Measurements from ENCODE around the gene LRRC18.
A peak's percentile ranks its signal among the peaks of the same experiment; 100 is the strongest.

Gene LRRC18

GRCh38 chr10:48946332-48946731, 6.7 kb upstream of the LRRC18 start:
- DNase-seq (ENCODE audit: low spot score) = no peak

DNA sequence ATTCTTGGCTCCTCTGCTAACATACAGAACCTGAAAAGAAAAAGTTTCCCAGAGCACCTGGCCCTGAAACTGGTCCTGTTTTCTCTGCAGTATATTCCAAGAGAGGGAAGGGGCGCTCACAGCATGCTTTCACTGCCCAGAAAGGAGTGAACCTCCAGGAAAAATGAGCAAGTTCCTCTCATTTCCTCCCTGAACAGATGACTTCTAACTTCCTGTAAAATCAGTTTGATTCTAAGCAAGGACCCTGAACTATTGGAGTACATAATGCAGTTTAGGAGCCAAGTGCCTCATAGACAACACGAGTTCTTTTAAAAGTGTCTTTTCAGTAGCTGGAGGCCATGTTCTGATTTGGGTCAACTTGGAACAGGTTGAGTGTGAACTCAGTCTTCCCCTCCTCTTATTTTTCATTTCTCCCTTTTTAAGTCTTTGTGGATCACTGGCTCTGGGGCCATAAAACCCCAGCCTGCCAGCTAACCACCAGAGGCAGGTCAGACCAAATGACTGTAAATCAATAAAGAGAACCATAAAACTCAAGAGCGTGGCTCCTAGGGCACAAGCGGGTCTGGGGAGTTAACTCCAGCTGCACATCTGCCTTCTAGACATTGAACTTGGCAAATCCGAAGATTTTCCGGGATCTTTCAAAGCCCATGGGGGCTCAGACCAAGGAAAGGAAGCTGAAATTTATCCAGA, 5.9 kb upstream of the LRRC18 start:
- DNase-seq (ENCODE audit: low spot score) = peak; percentile 45

DNA sequence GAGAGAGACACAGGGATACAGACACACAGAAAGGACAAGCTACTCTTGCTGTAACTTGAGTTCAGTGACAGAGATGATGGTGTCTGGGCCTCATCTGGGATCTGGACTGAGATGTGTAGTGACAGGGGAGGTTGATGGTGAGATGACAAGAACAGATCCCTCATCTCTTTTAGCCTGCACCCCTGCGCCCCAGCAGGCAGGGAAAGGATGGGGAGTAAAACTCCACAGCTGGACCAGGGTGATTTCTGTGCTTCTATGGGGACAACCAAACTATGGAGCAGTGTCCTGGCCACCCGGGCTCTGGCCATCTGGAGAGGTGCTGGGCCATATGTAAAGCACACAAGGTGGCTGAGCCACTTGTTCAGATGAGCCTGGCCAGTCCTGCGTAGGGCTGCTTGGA, 4.5 kb upstream of the LRRC18 start:
- DNase-seq (ENCODE audit: low spot score) = no peak

GRCh38 chr10:48943096-48943495, 3.5 kb upstream of the LRRC18 start:
- no peak for DNase-seq (ENCODE audit: low spot score)

DNA sequence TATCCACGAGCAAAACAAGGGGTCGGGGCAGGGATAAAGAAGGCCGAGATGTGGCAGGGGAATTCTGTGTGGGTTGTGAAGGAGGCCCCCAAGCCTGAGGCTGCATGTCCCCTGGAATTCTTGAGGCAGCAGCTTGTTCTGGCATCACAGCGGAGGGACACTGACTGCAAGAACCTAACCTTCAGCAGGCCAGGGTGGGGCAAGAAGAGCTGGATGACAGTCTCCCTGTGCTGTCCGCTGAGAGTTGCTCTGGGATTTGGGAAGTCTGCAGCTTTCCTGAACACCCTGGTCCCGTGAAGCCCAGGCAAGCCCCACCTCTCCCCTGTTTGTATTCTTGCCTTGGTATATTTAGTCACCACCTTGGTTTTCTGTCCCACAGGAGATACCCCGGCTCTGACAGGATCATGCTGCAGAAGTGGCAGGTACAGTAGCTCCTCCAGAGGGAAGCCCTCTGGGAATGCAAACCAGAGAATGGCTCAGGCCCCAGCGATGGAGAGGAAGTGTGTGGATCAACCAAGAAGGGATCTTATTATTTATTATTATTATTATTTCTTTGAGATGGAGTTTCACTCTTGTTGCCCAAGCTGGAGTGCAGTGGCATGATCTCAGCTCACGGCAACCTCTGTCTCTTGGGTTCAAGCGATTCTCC, 1.9 kb upstream of the LRRC18 start:
- no peak for DNase-seq (ENCODE audit: low spot score)

GRCh38 chr10:48940958-48941357, 1.3 kb upstream of the LRRC18 start:
- DNase-seq (ENCODE audit: low spot score) = no peak

GRCh38 chr10:48940372-48940771, 732 bp upstream of the LRRC18 start:
- DNase-seq (ENCODE audit: low spot score) = no peak

DNA sequence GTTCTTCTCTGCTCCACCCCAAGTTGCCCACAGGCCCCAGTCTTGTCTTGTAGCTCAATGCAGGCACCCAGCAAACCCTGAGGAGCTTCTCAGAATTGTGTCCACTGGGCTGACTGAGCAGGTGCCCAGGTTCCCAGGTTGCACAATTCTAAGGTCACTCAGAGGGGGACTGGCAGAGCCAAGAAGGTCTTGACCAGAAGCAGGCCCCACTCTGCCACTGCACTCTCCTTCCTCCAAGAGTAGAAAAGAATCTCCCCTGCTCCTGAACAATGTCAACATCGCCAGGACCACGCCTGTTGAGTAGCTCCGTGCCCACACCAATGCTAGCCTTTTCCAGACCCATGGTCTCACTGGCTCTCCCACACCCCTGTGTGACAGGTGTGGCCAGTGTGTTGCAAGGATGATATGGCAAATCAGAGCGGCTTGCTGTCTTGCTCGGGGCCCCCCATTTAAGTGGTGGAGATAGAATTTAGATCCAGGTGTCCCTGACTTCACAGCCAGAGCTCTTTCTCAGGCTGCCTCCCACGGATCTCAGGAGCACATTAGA, 577 bp downstream of the LRRC18 start:
- DNase-seq (ENCODE audit: low spot score) = no peak

GRCh38 chr10:48938281-48938680, 1.4 kb downstream of the LRRC18 start:
- no peak for DNase-seq (ENCODE audit: low spot score)

DNA sequence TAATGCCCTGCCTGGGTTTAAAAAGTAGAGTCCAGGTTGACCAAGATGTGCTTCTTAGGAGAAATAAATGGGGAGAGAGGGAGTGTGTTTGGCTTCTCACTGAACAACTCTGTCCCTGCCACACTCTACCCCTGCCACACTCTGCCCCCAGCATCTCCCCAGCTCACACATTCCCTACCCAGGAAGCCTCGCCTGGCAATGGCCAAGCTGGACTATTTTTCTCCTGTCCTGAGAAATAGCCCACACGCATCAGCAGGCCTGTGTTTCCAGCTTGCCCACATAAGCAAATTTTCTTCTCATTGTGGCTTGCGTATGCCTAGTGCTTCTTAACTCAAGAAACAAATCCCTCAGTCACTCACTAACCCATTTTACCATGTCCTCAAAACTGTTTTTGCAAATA, 1.8 kb downstream of the LRRC18 start:
- DNase-seq (ENCODE audit: low spot score) = no peak

- no peak for DNase-seq (ENCODE audit: low spot score)
These were observed 4.1 kb downstream of the LRRC18 start for GRCh38 chr10:48935577-48935976.

GRCh38 chr10:48934672-48935501, 4.8 kb downstream of the LRRC18 start:
- no peak for DNase-seq (ENCODE audit: low spot score)

DNA sequence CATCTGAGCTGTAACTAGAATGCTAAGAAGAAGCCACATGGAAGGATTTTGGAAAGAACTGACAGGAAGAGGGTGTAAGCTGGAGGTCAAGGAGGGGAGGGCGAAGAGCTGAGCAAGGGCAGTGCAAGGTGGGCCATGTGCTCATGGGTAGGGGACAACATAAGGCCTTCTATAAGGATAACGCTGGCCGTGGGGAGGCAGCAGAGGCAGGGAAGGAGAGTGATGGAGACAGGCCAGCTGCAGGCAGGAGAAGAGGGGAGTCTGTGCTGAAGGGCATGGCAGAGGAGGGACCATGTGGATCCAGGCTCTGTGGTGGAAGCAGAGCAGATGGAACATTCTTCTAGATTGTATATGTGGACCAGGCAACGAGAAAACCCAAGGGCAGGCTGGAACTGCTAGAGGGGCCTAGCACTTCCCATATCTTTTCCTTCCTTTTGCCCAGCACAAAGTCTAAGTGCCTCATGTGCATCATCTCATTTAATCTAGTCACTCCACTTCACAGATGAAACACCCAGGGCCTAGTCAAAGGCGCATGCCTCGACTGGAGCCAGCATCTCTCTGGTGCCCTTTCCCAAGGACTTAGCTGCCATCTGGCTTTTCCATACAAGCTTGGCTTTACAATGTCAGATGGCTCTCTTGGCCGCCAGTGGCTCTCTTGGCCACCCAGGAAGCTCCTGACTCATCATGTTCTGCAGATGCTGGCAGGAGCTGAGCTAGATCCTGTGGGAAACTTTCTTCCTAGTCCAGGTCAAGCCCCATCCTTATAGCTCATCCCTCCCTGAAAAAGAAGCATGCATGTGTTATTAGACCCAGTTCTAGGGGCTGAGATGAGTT, 6.6 kb downstream of the LRRC18 start:
- DNase-seq (ENCODE audit: low spot score) = no peak

DNA sequence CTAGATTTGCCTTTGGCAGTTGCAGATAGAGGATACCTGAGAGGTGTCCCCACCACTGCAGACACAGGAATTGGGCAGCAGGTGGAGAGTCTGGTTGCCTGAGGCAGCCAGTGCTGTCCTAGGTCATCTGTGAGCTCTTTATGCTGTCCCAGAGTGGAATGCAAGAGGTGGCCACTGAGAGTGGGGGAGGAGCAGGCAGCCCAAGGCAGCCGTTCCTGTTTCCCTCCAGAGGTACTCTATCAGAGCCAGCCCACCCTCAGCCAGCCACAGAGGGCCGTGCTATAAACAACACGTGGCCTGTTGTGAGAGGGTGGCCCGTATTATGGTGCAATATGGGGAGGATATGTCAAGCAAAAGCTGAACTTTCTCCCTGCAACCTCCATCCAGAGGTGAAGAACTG, 8.5 kb downstream of the LRRC18 start:
- no peak for DNase-seq (ENCODE audit: low spot score)

DNA sequence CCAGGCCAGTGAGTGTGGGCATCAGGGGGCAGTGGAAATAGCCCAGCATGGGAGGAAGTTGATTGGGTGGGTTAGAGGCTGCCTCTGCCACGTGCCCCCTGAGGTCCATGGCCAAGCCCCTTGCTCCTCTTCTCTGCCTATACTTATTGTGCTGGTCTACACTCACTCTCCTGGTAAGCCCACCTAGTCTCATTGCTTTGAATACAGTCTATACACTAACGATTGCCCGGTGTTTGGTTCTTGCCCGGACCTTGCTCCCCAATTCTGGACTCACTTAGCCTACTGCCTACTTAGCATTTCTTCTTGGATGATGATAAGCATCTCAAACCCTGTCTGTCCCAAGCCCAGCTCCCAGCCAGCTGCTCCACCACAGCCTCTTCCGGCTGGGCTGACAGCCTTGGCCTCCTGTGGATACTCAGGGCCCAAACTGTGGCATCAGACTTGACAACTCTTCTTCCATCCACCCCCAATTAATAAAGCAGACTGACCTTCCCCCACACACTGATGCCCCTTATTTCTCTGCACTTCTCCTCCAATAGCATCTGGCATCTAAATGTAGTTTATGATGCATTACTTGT, 10.1 kb downstream of the LRRC18 start:
- no peak for DNase-seq (ENCODE audit: low spot score)

- no peak for DNase-seq (ENCODE audit: low spot score)
These were observed 12.7 kb downstream of the LRRC18 start for GRCh38 chr10:48926764-48927540.

DNA sequence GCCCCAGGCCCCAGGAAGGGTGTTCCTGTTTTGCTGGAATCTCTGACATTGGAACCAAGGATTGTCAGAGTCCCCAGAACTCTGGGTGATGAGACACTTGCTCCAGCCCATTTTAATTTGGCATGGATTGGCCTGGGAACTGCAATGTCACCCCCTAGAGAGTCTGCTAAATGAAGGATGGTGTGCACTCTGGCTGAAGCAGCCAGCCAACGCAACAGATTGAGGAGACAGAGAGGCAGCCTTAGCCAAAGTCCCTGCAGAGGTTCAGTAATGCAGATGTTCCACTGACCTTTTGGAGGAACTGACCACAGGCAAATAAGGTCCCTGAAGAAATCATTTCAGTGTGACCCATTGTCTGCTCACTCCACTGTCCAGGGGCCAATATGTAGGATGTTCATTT, 13.4 kb downstream of the LRRC18 start:
- no peak for DNase-seq (ENCODE audit: low spot score)

DNA sequence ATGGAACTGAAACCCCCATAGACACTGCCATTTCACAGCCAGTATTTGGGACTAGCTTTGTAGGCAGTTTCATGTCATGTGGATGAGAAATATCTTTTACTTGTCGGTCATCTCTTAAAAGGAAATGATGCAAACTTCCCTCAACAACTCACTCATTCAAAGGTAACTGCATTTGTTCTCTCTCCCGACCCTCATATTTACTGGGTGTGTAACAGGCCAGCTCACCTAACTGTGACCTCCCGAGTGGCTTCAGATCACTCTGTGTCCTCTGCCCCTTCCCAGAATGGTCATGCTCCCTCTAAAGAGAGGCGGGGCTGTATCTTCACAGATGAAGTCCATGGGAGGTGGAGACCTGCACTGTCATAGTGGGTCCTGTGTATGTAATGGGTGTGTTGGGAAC, 14.7 kb downstream of the LRRC18 start:
- no peak for DNase-seq (ENCODE audit: low spot score)

DNA sequence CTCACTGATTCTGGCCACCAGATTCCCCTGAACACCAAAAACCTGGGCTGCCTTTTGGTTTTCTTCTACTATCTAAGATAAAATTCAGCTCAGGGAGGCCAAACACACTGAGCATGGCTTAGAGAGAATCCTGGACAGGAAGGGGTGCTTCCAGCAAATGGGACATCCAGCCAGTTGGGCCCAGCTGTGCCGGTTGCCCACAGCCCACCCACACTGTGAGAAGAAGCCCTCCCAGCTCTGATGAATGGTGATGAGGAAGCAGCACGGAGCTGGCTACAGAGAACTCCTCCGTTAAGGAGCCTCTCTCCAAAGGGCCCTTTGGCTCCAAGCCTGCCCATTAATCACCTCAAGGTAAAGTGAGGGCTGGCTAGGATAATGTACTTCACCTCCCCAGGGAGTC, 15.9 kb downstream of the LRRC18 start:
- DNase-seq (ENCODE audit: low spot score) = no peak

DNA sequence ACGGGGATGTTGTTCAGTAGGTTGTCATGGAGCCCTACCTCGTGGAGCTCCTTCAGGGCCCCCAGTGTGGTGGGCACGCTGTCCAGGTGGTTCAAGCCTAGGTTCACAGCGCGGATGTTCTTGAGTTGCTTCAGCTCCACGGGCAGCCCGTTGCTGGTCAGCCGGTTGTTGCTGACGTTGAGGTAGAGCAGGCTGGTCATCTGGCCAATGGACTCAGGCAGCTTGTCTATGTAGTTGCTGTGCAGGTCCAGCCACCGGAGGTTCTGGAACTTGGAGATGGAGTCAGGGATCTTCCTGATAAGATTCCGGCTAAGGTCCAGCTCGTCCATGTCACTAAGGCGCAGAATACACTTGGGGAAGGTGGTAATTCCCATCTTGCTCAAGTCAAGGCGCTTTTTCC, 26.0 kb downstream of the LRRC18 start:
- DNase-seq (ENCODE audit: low spot score) = no peak

GRCh38 chr10:48910548-48910947, 29.1 kb downstream of the LRRC18 start:
- no peak for DNase-seq (ENCODE audit: low spot score)
